ENCODE results near the gene ANKRD11. TPM values are rescaled to one million over a fixed set of nuclear protein-coding genes. Genes with fewer than 3 reads are reported as not detected.
A peak's percentile ranks its signal among the peaks of the same experiment; 100 is the strongest.

Gene ANKRD11
- total RNA-seq, 1 experiment from 2014 or later = 266 TPM

GRCh38 chr16:89319886-89320781 is 170.2 kb downstream of the ANKRD11 start:
- no TSS peak for BruUV-seq (replicated peaks)

GRCh38 chr16:89319631-89319885 is 170.8 kb downstream of the ANKRD11 start:
- Histone ChIP-seq H3K79me2 (ENCODE audit: insufficient read depth, low read length) (peaks cover 99% of the 10 kb centered on the region), H3K4me1 (ENCODE audit: control insufficient read depth in 1 of 2, insufficient read depth in 2 of 2, low read length in 2 of 2) (peaks cover 87 to 100% of the 10 kb centered on the region in 2 experiments), H3K4me3 (replicated peaks in 1 of 2; ENCODE audit: low read depth in 1 of 2, low read length in 2 of 2) (peak overlapping the region; percentile 45 to 52), H3K36me3 (ENCODE audit: control insufficient read depth in 1 of 2, insufficient read depth in 2 of 2, low read length in 2 of 2) (peaks cover 0 to 20% of the 10 kb centered on the region in 2 experiments; a peak in 1 of 4 replicates), H3K9me2 (ENCODE audit: insufficient read depth) (no peaks in the 10 kb centered on the region), H4K20me1 (ENCODE audit: insufficient read depth) (peaks cover 11% of the 10 kb centered on the region; the same call in 1 of the 2 replicates), H3K27ac (ENCODE audit: low read depth, low read length) (peak overlapping the region; percentile 86), H2AFZ (ENCODE audit: low read depth, low read length, poor library complexity, severe bottlenecking) (no peak overlapping the region), H3K9me3 (ENCODE audit: control insufficient read depth in 1 of 2, insufficient read depth in 1 of 2, low read depth in 1 of 2, low read length in 2 of 2) (no peaks in the 10 kb centered on the region), H3K27me3 (ENCODE audit: insufficient read depth, low read length) (no peaks in the 10 kb centered on the region), H3K9ac (ENCODE audit: low read length) (peak overlapping the region; percentile 67), H3K4me2 (ENCODE audit: low read length) (peak overlapping the region; percentile 89)
- intact Hi-C loops (cut with micrococcal nuclease) = no loop called here
- no TSS peak for BruUV-seq (replicated peaks)
- ATAC-seq (no peak), DNase-seq (ENCODE audit: low read depth, low spot score) (no peak)
- RAD21 ChIA-PET (ENCODE audit: low non-redundant PET in 1 of 2, low total read pairs in 2 of 2, uncharacterized antibody in 2 of 2, unreplicated experiment in 2 of 2) = no interaction called here
- POLR2A ChIA-PET = no interaction called here
- TF ChIP-seq TCF7L2 (IDR thresholded peaks at IDR 0.05; ENCODE audit: borderline replicate concordance, extremely low read depth, insufficient read depth, insufficient read length) (no peak), ZBTB33 (IDR thresholded peaks at IDR 0.05; ENCODE audit: extremely low read depth, insufficient replicate concordance, low read length) (no peak), CTCF (IDR thresholded peaks at IDR 0.05 in 2 of 3, conservative IDR thresholded peaks at IDR 0.05 in 1 of 3; ENCODE audit: borderline replicate concordance in 1 of 3, insufficient read depth in 1 of 3, low read depth in 2 of 3, low read length in 2 of 3) (no peak), POLR2AphosphoS5 (IDR thresholded peaks at IDR 0.05; ENCODE audit: low read depth, low read length) (peak; percentile 4; the same call in 1 of the 2 replicates)
- CTCF ChIA-PET = no interaction called here

More at GRCh38 chr16:89319886-89320781, 170.2 kb downstream of the ANKRD11 start:
- no peaks in the 10 kb centered on the region for H3K9me2 ChIP-seq (ENCODE audit: insufficient read depth)
- intact Hi-C loops (cut with micrococcal nuclease) = loop anchor here (10.0 kb wide), 1 partner anchor 75 kb away; no protein-coding TSS in a partner anchor
- H3K4me1 ChIP-seq (ENCODE audit: control insufficient read depth in 1 of 2, insufficient read depth in 2 of 2, low read length in 2 of 2) = peaks cover 93 to 100% of the 10 kb centered on the region in 2 experiments
- peak overlapping the region; percentile 45 to 52 for H3K4me3 ChIP-seq (replicated peaks in 1 of 2; ENCODE audit: low read depth in 1 of 2, low read length in 2 of 2)
- peaks cover 0 to 17% of the 10 kb centered on the region in 2 experiments; a peak in 1 of 4 replicates for H3K36me3 ChIP-seq (ENCODE audit: control insufficient read depth in 1 of 2, insufficient read depth in 2 of 2, low read length in 2 of 2)
- H4K20me1 ChIP-seq (ENCODE audit: insufficient read depth) = peaks cover 11% of the 10 kb centered on the region; the same call in 1 of the 2 replicates
- CTCF ChIA-PET = interaction anchor here (0.8 kb wide), 1 partner anchor 10 kb away, joined by 3 read pairs; no protein-coding TSS in a partner anchor
- no peak overlapping the region for H2AFZ ChIP-seq (ENCODE audit: low read depth, low read length, poor library complexity, severe bottlenecking)
- peak overlapping the region; percentile 67 for H3K9ac ChIP-seq (ENCODE audit: low read length)
- TF ChIP-seq MAX (IDR thresholded peaks at IDR 0.05) = no peak
- RAD21 ChIA-PET (ENCODE audit: low non-redundant PET in 1 of 2, low total read pairs in 2 of 2, uncharacterized antibody in 2 of 2, unreplicated experiment in 2 of 2) = no interaction called here
- H3K4me2 ChIP-seq (ENCODE audit: low read length) = peak overlapping the region; percentile 89
- no peaks in the 10 kb centered on the region for H3K27me3 ChIP-seq (ENCODE audit: insufficient read depth, low read length)
- peak overlapping the region; percentile 86 for H3K27ac ChIP-seq (ENCODE audit: low read depth, low read length)
- peaks cover 99% of the 10 kb centered on the region for H3K79me2 ChIP-seq (ENCODE audit: insufficient read depth, low read length)
- peak; percentile 67 for ATAC-seq
- DNase-seq (ENCODE audit: low read depth, low spot score) = no peak
- H3K9me3 ChIP-seq (ENCODE audit: control insufficient read depth in 1 of 2, insufficient read depth in 1 of 2, low read depth in 1 of 2, low read length in 2 of 2) = no peaks in the 10 kb centered on the region
- POLR2A ChIA-PET = interaction anchor here (1.1 kb wide), 1 partner anchor 10 kb away, joined by 3 read pairs; no protein-coding TSS in a partner anchor

All from HCT116 (cell line).